SK-N-SH (cell line): ENCODE results near the gene KMO.

ENCODE experiments used
- CTCF ChIP-seq: fragments of 200-600 bp; sonication (generic); IDR thresholded peaks from 2 replicates; pipeline ENCODE4 v1.6.1; 2017; ENCODE audit warnings: antibody characterized with exemption, mild to moderate bottlenecking, moderate library complexity
- GABPA ChIP-seq: IDR thresholded peaks from 2 replicates; pipeline ENCODE4 v1.4.0; 2012; ENCODE audit warnings: low read depth, mild to moderate bottlenecking
- MAX ChIP-seq: IDR thresholded peaks from 2 replicates; pipeline ENCODE4 v1.4.0; 2012; ENCODE audit warnings: low read depth
- NRF1 ChIP-seq: IDR thresholded peaks from 2 replicates; pipeline ENCODE4 v1.6.1; 2012; ENCODE audit warnings: low read depth, mild to moderate bottlenecking, low read length
- RFX5 ChIP-seq: IDR thresholded peaks from 2 replicates; pipeline ENCODE4 v1.6.1; 2012; ENCODE audit warnings: mild to moderate bottlenecking, improper control_type of control experiment, low read length
- USF2 ChIP-seq: fragments of 150-350 bp; IDR thresholded peaks from 2 replicates; pipeline ENCODE4 v1.6.1; 2017; ENCODE audit warnings: antibody characterized with exemption, low read length, low read depth, borderline replicate concordance

- no peak for TF ChIP-seq CTCF
- TF ChIP-seq MAX = no peak
- no peak for TF ChIP-seq USF2
- TF ChIP-seq NRF1 = no peak
- no peak for TF ChIP-seq GABPA
- TF ChIP-seq RFX5 = no peak
Observed at GRCh38 chr1:241607497-241607896, 75.3 kb downstream of the KMO start.
